ENCODE data around the gene TRIO.
"Not testable (repeated sequence)": the region's sequence is repeated elsewhere in the genome, so short reads cannot be mapped to it uniquely, and the experiment has no call there.

The TRIO gene

GRCh38 chr5:14383923-14384322 lies 240.8 kb downstream of the TRIO start:
- Histone ChIP-seq H3K36me3 (ENCODE audit: insufficient read depth, insufficient read length, low read length) (peaks cover 70% of the 10 kb centered on the region), H3K9ac (ENCODE audit: insufficient read length, low read depth) (no peak overlapping the region), H3K4me1 (ENCODE audit: insufficient read depth, insufficient read length) (peaks cover 10% of the 10 kb centered on the region), H3K4me3 (ENCODE audit: insufficient read length, low read depth) (no peak overlapping the region), H3K27me3 (ENCODE audit: insufficient read depth, insufficient read length) (no peaks in the 10 kb centered on the region), H3K9me3 (ENCODE audit: insufficient read depth, low read length) (no peaks in the 10 kb centered on the region)
- no peak for TF ChIP-seq ZNF274 (IDR thresholded peaks at IDR 0.05; ENCODE audit: low read depth, low read length)
- DNase-seq (ENCODE audit: low read depth, low spot score) = no peak

- no peak for DNase-seq (ENCODE audit: low read depth, low spot score)
- H3K9me3 ChIP-seq (ENCODE audit: insufficient read depth, low read length) = no peaks in the 10 kb centered on the region
- TF ChIP-seq ZNF274 (IDR thresholded peaks at IDR 0.05; ENCODE audit: low read depth, low read length) (no peak), YY1 (IDR thresholded peaks at IDR 0.05; ENCODE audit: insufficient read depth, insufficient read length) (no peak), SUZ12 (IDR thresholded peaks at IDR 0.05; ENCODE audit: extremely low read depth, insufficient read depth, insufficient read length) (no peak)
- H3K36me3 ChIP-seq (ENCODE audit: insufficient read depth, insufficient read length, low read length) = peaks cover 70% of the 10 kb centered on the region
- no peaks in the 10 kb centered on the region for H3K27me3 ChIP-seq (ENCODE audit: insufficient read depth, insufficient read length)
- no peak overlapping the region for H3K4me3 ChIP-seq (ENCODE audit: insufficient read length, low read depth)
- peaks cover 8% of the 10 kb centered on the region for H3K4me1 ChIP-seq (ENCODE audit: insufficient read depth, insufficient read length)
- no peak overlapping the region for H3K9ac ChIP-seq (ENCODE audit: insufficient read length, low read depth)
Measured at GRCh38 chr5:14385019-14385418, 241.9 kb downstream of the TRIO start.

GRCh38 chr5:14386884-14387624 lies 243.9 kb downstream of the TRIO start:
- Histone ChIP-seq H3K4me3 (ENCODE audit: insufficient read length, low read depth) (no peak overlapping the region), H3K27me3 (ENCODE audit: insufficient read depth, insufficient read length) (no peaks in the 10 kb centered on the region), H3K4me1 (ENCODE audit: insufficient read depth, insufficient read length) (peaks cover 8% of the 10 kb centered on the region), H3K36me3 (ENCODE audit: insufficient read depth, insufficient read length, low read length) (peaks cover 77% of the 10 kb centered on the region), H3K9ac (ENCODE audit: insufficient read length, low read depth) (no peak overlapping the region), H3K9me3 (ENCODE audit: insufficient read depth, low read length) (no peaks in the 10 kb centered on the region)
- DNase-seq (ENCODE audit: low read depth, low spot score) = no peak
- TF ChIP-seq YY1 (IDR thresholded peaks at IDR 0.05; ENCODE audit: insufficient read depth, insufficient read length) = no peak
- no peak for TF ChIP-seq ZNF274 (IDR thresholded peaks at IDR 0.05; ENCODE audit: low read depth, low read length)
- TF ChIP-seq SUZ12 (IDR thresholded peaks at IDR 0.05; ENCODE audit: extremely low read depth, insufficient read depth, insufficient read length) = no peak

- Histone ChIP-seq H3K27me3 (ENCODE audit: insufficient read depth, insufficient read length) (no peaks in the 10 kb centered on the region), H3K9ac (ENCODE audit: insufficient read length, low read depth) (no peak overlapping the region), H3K9me3 (ENCODE audit: insufficient read depth, low read length) (no peaks in the 10 kb centered on the region), H3K4me3 (ENCODE audit: insufficient read length, low read depth) (no peak overlapping the region), H3K36me3 (ENCODE audit: insufficient read depth, insufficient read length, low read length) (peaks cover 68% of the 10 kb centered on the region), H3K4me1 (ENCODE audit: insufficient read depth, insufficient read length) (peaks cover 8% of the 10 kb centered on the region)
- no peak for TF ChIP-seq ZNF274 (IDR thresholded peaks at IDR 0.05; ENCODE audit: low read depth, low read length)
- TF ChIP-seq YY1 (IDR thresholded peaks at IDR 0.05; ENCODE audit: insufficient read depth, insufficient read length) = no peak
- no peak for TF ChIP-seq SUZ12 (IDR thresholded peaks at IDR 0.05; ENCODE audit: extremely low read depth, insufficient read depth, insufficient read length)
- no peak for DNase-seq (ENCODE audit: low read depth, low spot score)
Measured at GRCh38 chr5:14388741-14389140, 245.6 kb downstream of the TRIO start.

- H3K36me3 ChIP-seq (ENCODE audit: insufficient read depth, insufficient read length, low read length) = peaks cover 83% of the 10 kb centered on the region
- not testable (repeated sequence) for H3K9me3 ChIP-seq (ENCODE audit: insufficient read depth, low read length); H3K9ac ChIP-seq (ENCODE audit: insufficient read length, low read depth); H3K4me3 ChIP-seq (ENCODE audit: insufficient read length, low read depth); H3K27me3 ChIP-seq (ENCODE audit: insufficient read depth, insufficient read length); H3K4me1 ChIP-seq (ENCODE audit: insufficient read depth, insufficient read length); DNase-seq (ENCODE audit: low read depth, low spot score)
Measured at GRCh38 chr5:14392552-14392951, 249.4 kb downstream of the TRIO start.

- Histone ChIP-seq H3K27me3 (ENCODE audit: insufficient read depth, insufficient read length) (no peaks in the 10 kb centered on the region), H3K4me1 (ENCODE audit: insufficient read depth, insufficient read length) (no peaks in the 10 kb centered on the region), H3K36me3 (ENCODE audit: insufficient read depth, insufficient read length, low read length) (peaks cover 74% of the 10 kb centered on the region), H3K9me3 (ENCODE audit: insufficient read depth, low read length) (no peaks in the 10 kb centered on the region), H3K9ac (ENCODE audit: insufficient read length, low read depth) (no peak overlapping the region), H3K4me3 (ENCODE audit: insufficient read length, low read depth) (no peak overlapping the region)
- no peak for DNase-seq (ENCODE audit: low read depth, low spot score)
- TF ChIP-seq SUZ12 (IDR thresholded peaks at IDR 0.05; ENCODE audit: extremely low read depth, insufficient read depth, insufficient read length) = no peak
- TF ChIP-seq ZNF274 (IDR thresholded peaks at IDR 0.05; ENCODE audit: low read depth, low read length) = no peak
- no peak for TF ChIP-seq YY1 (IDR thresholded peaks at IDR 0.05; ENCODE audit: insufficient read depth, insufficient read length)
Measured at GRCh38 chr5:14394365-14394764, 251.2 kb downstream of the TRIO start.

- no peak overlapping the region for H3K4me3 ChIP-seq (ENCODE audit: insufficient read length, low read depth)
- no peaks in the 10 kb centered on the region for H3K4me1 ChIP-seq (ENCODE audit: insufficient read depth, insufficient read length)
- no peaks in the 10 kb centered on the region for H3K27me3 ChIP-seq (ENCODE audit: insufficient read depth, insufficient read length)
- H3K36me3 ChIP-seq (ENCODE audit: insufficient read depth, insufficient read length, low read length) = peaks cover 68% of the 10 kb centered on the region
- no peaks in the 10 kb centered on the region for H3K9me3 ChIP-seq (ENCODE audit: insufficient read depth, low read length)
- DNase-seq (ENCODE audit: low read depth, low spot score) = no peak
- TF ChIP-seq YY1 (IDR thresholded peaks at IDR 0.05; ENCODE audit: insufficient read depth, insufficient read length) = no peak
- no peak for TF ChIP-seq SUZ12 (IDR thresholded peaks at IDR 0.05; ENCODE audit: extremely low read depth, insufficient read depth, insufficient read length)
- no peak for TF ChIP-seq ZNF274 (IDR thresholded peaks at IDR 0.05; ENCODE audit: low read depth, low read length)
- H3K9ac ChIP-seq (ENCODE audit: insufficient read length, low read depth) = no peak overlapping the region
Measured at GRCh38 chr5:14395411-14395810, 252.3 kb downstream of the TRIO start.
